ENCODE data around the gene FOXN4. TPM values are rescaled to one million over a fixed set of nuclear protein-coding genes. Genes with fewer than 3 reads are reported as not detected.
A peak's percentile ranks its signal among the peaks of the same experiment; 100 is the strongest.

FOXN4 gene
- total RNA-seq, 1 experiment from 2014 or later: 0.37 TPM

GRCh38 chr12:109287811-109288469 lies 21.1 kb downstream of the FOXN4 start:
- no peak for TF ChIP-seq PRRX2 (CRISPR knock-in tag; IDR thresholded peaks at IDR 0.05)
- TF ChIP-seq HMGXB4 (CRISPR knock-in tag; IDR thresholded peaks at IDR 0.05): no peak
- no peak for TF ChIP-seq TEAD1 (CRISPR knock-in tag; IDR thresholded peaks at IDR 0.05)
- TF ChIP-seq ZNF671 (CRISPR knock-in tag; IDR thresholded peaks at IDR 0.05): no peak
- TF ChIP-seq RORB (CRISPR knock-in tag; IDR thresholded peaks at IDR 0.05): no peak
- no peak for TF ChIP-seq NFATC4 (CRISPR knock-in tag; IDR thresholded peaks at IDR 0.05)
- TF ChIP-seq RELA (CRISPR knock-in tag; IDR thresholded peaks at IDR 0.05; ENCODE audit: borderline replicate concordance): no peak
- TF ChIP-seq PREB (CRISPR knock-in tag; IDR thresholded peaks at IDR 0.05; ENCODE audit: borderline replicate concordance): no peak
- TF ChIP-seq ZNF121 (CRISPR knock-in tag; IDR thresholded peaks at IDR 0.05): no peak
- no peak for TF ChIP-seq ZNF512 (CRISPR knock-in tag; IDR thresholded peaks at IDR 0.05; ENCODE audit: borderline replicate concordance)
- DNase-seq (ENCODE audit: low spot score) (no peak), ATAC-seq (no peak)
- CTCF ChIA-PET: interaction anchor here (1.4 kb wide), 1 partner anchor 106 kb away, joined by 4 read pairs; no protein-coding TSS in a partner anchor
- Mint-ChIP-seq H3K36me3 (no peaks in the 10 kb centered on the region), H3K9me3 (no peaks in the 10 kb centered on the region), H3K27ac (no peak overlapping the region), H3K4me3 (peak overlapping the region; percentile 43), H3K4me1 (peaks cover 13% of the 10 kb centered on the region), H3K27me3 (ENCODE audit: low read depth) (no peaks in the 10 kb centered on the region)
- POLR2A ChIA-PET: no interaction called here

GRCh38 chr12:109287181-109287580 lies 21.9 kb downstream of the FOXN4 start:
- TF ChIP-seq ZNF232 (CRISPR knock-in tag; IDR thresholded peaks at IDR 0.05) (no peak), ZNF263 (CRISPR knock-in tag; IDR thresholded peaks at IDR 0.05; ENCODE audit: low read depth) (no peak), MXD4 (CRISPR knock-in tag; IDR thresholded peaks at IDR 0.05; ENCODE audit: borderline replicate concordance) (no peak), TEAD1 (CRISPR knock-in tag; IDR thresholded peaks at IDR 0.05) (no peak), JUN (CRISPR knock-in tag; IDR thresholded peaks at IDR 0.05) (no peak), PRDM15 (CRISPR knock-in tag; IDR thresholded peaks at IDR 0.05) (no peak), PRRX2 (CRISPR knock-in tag; IDR thresholded peaks at IDR 0.05) (no peak), E2F5 (CRISPR knock-in tag; IDR thresholded peaks at IDR 0.05) (no peak), TCF7 (CRISPR knock-in tag; IDR thresholded peaks at IDR 0.05; ENCODE audit: low read depth) (no peak), NR2C2 (CRISPR knock-in tag; IDR thresholded peaks at IDR 0.05) (no peak), GTF2I (CRISPR knock-in tag; conservative IDR thresholded peaks at IDR 0.05) (no peak)
- CTCF ChIA-PET: interaction anchor here (1.4 kb wide), 1 partner anchor 107 kb away, joined by 4 read pairs; no protein-coding TSS in a partner anchor

More at GRCh38 chr12:109287181-109287580, 21.9 kb downstream of the FOXN4 start:
- H3K4me3 Mint-ChIP-seq: no peak overlapping the region
- H3K9me3 Mint-ChIP-seq: no peaks in the 10 kb centered on the region
- ATAC-seq: no peak
- no peaks in the 10 kb centered on the region for H3K27me3 Mint-ChIP-seq (ENCODE audit: low read depth)
- DNase-seq (ENCODE audit: low spot score): no peak
- H3K4me1 Mint-ChIP-seq: peaks cover 13% of the 10 kb centered on the region
- H3K27ac Mint-ChIP-seq: no peak overlapping the region
- POLR2A ChIA-PET: no interaction called here
- H3K36me3 Mint-ChIP-seq: no peaks in the 10 kb centered on the region

All from WTC11 (cell line).